Hepatic stellate cell (primary cell): ENCODE measurements around the gene GRAP2.
"Not testable (repeated sequence)": the region's sequence is repeated elsewhere in the genome, so short reads cannot be mapped to it uniquely, and the experiment has no call there.

Experiments used
- DNase-seq: peaks from one replicate; pipeline ENCODE4 v3.0.0; 2011; ENCODE audit warnings: low spot score

The GRAP2 gene

DNA sequence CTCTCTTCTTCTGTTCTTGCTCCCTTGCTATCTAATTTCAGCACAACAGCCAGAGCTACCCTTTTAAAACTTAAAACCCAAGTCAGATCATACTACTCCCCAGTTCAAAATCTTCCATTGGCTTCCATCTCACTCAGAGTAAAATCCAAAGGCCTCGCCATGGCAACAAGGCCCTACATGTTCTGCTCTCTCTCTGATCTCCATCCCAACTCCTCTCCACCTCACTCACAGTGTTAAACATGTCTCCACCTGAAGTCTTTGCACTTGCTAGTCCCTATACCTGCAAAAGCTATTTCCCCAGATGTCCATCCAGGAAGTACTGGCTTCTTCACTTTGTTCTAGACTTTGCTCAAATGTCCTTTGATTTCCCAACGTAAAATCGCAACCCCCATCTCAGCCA lies 3.0 kb upstream of the GRAP2 start:
- DNase-seq = no peak

DNA sequence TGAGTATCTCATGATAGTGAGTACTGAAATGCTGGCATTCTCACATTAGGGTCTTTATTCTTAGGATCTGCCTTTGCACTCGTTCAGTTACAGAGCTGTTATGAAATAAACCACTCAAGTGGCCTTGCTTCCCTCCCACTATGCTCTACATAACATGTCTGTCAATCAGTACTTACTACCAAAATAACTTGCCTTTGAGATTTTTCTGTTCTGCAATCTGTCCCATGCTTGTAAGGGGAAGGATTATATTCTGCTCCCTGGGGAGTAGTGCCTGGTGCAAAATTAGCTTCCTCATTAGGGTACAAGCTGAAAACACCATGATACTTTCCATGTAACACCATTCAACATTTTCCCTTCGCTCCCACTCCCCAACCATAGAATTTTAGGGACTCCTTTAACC lies 1.9 kb upstream of the GRAP2 start:
- DNase-seq = no peak

DNA sequence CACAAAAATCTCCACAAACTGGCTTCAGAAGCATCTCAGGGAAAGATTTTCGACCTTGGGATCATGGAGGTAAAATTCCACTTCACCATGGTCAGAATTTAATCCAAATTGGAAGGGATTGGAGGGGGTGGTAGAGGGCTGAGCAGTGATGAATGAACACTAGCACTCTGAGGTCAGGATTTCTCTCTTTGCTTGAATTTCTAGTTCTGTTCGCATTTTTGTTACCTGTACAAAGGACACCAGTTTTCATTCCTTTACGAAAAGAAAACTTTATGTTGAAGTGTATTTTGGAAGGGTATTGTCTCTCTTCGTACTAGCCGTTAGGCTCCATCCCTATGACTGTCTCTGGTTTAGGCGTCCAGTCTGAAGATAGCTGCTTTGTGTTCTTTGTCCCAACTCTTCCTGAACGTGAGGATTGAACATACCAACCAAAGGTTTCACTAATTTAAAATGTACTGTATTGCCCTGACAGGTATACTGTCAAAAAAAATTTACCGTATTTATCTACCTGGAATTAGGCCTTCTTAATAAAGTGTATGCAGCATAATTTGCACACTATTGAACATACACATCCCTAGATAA lies 772 bp downstream of the GRAP2 start:
- no peak for DNase-seq

DNA sequence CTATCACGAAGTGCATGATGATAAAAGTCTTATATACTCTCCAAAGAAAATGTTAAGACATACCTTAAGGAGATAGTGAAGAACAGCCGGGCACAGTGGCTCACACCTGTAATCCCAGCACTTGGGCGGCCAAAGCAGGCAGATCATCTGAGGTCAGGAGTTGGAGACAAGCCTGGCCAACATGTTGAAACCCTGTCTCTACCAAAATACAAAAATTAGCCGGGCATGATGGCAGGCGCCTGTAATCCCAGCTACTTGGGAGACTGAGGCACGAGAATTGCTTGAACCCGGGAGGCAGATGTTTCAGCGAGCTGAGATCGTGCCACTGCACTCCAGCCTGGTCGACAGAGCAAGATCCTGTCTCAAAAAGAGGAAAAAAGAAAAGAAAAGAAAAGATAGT lies 3.1 kb downstream of the GRAP2 start:
- not testable (repeated sequence) for DNase-seq

DNA sequence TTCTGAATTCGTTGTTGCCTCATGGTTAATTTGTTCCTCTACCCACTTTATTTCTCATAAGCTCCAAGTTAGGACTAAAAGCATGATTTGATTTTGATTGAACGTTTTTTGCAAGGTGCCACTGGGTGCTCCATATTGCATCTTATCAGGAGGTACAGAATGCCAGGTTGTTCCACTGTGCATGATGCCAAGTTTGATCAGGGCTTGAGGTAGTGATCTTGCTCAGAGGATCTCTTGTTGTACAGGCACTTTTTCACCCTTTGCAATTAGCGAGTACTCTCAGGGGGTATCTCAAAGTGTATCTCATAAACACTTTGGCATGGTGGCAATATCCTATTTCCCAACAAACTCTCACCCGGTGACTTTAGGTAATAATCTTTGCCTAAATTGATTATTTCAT lies 4.0 kb downstream of the GRAP2 start:
- no peak for DNase-seq

DNA sequence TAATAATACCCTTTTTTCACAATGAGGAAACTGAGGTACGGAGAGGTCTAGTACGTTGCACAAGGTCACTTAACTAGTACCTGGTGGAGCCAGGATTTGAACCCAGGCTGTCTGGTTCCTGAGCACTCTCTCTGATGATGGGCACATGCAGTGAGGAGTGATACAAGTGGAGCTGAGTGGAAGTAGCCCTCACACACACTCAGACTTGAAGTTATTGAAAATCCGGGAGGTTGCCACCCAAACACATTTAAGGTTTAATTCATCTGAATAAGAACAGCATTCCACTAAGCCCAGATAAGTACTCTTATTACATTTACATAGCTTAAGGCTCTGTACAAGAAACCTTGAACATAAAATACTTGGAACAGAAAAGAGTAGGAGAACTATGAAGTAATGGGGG lies 4.8 kb downstream of the GRAP2 start:
- no peak for DNase-seq

DNA sequence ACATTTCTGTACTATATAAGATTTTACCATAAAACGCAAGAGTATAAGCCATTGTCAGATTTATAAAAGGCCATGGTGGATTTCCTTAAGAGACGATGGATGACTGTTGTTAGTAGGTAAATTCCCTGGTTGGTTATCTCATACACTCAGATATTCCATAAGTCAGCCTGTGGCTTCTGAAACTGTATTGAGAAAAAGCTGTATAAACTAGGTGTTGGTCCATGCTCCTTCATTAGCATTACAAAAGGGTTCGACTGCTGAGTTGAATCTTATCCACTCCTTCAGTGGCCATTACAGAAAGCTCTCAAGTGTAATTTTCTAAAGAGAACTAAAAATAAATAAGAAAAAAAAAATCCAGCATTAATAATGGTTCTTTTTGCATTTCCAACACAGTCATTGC lies 5.3 kb downstream of the GRAP2 start:
- DNase-seq = no peak

DNA sequence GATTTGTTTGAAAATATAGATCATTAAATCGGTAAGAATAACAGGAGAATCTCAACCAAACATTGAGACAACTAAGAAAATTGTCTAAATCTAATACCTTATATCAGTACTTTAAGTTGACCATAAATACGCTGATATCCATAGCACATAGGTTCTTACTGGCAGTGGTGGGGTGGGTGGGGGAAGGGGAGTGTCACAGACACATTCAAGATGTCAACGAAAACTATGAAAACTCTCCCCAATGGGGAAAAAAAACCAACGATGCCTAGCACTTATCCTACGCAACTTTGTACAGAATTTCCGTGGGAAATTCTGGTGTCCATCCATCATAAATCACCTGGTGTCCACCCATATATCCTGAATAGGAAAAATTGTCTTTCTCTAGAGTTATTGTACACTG lies 6.2 kb downstream of the GRAP2 start:
- DNase-seq = no peak

DNA sequence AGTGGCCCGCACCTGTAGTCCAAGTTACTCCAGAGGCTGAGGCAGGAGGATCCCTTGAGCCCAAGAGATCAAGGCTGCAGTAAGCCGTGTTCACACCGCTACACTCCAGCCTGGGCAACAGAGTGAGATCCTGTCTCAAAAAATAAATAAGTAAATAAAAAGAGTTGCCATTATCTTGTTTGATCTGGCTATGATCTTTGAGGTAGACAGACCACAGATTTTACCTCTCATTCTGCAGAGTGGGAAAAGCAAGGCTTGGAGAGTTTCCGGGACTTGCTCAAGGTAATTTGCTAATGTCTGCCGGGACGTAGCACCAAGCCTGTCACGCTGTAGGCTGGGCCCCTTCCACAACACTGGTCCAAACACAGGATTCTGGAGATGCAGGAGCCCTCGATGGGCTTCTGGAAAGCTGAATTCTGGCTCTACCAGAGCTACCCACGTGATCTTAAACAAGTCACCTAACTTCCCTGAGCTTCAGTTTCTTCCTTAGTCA lies 6.8 kb downstream of the GRAP2 start:
- no peak for DNase-seq

DNA sequence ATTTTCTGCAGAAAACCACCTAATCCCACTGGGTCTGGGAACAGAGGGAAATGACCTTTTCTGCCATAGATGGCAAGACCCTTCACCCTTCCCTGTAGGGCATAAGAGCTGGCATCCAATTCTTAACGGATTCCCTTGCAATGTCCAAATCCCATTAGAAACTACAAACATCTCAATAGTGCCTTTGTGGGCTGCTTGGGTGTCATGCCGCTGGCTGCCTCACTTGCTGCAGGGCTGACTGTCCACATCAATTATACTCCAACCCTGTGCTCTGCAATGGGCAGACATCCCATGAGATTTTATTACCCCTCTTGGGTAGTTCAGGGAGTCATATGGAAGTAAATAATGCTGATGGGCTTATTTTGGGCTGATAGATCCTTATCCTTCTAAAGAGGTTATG lies 7.3 kb downstream of the GRAP2 start:
- no peak for DNase-seq

DNA sequence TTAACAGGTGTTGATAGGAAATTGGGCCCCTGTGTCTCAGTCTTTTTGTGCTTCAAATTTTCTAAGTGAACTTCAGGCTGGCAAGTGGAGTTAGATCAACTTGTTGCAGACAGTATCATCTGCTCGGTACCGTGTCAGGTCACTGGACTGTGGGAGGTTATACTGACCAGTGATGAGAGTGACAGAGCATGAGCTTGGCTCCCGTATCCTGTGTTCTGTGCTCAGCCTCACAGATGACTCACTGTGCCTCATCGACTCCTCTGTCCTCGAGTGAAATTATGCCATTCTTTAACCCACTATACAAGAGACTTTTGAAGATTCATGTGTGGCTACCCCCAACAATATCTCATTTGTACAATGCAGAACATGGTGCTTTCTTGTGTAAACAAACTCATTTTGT lies 7.9 kb downstream of the GRAP2 start:
- no peak for DNase-seq

DNA sequence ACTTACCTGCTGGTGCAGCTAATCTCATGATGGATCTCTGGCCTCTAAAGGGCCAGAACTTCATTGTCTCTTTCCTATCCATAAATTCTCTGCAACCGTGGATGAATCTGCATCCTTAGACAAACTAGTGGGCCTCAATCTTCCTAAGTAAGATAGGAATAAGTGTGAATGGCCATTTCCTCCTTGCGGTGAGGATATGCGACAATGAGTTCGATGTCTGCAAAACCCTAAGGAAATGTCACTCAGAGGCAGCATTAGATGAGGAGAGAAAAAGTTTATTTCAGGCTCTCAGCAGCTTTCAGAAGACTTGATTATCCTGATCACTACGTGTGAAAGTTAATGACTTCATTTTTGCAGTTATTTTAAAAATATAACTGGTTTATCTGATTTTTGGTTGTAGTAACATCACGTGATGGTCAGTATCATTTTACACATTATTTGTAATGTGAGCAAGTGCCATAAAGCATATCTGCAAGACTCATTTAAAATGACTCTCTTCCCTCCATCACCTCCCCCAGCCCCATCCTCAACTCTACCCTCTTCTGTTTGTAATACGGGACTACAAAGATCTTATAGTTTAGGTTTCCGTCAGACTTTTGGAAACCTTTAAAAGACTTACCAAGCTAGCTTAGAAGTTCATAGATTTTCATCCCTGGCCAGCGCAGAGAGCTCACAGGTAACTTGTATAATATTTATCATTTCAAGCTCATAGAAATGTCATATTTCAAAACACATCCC lies 10.2 kb downstream of the GRAP2 start:
- DNase-seq = no peak

DNA sequence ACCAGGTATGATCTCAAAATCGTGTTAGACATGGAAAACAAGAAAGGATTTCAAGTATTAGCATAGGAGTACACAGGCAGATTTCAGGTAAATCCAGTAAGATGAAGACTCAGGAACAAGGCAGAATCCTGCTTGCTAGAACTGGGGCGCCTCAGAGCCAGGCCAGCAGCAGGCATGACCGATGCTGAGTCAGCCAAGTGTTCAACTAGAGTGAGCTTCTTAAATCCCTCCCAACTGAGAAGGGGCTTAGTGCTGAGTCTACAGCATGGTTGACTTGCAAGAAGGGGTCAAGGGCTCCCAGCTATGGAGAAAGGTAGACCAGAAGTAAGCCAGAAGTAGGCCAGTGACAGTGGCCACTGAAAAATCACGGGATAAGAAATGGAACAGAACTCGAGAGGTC lies 12.4 kb downstream of the GRAP2 start:
- no peak for DNase-seq

DNA sequence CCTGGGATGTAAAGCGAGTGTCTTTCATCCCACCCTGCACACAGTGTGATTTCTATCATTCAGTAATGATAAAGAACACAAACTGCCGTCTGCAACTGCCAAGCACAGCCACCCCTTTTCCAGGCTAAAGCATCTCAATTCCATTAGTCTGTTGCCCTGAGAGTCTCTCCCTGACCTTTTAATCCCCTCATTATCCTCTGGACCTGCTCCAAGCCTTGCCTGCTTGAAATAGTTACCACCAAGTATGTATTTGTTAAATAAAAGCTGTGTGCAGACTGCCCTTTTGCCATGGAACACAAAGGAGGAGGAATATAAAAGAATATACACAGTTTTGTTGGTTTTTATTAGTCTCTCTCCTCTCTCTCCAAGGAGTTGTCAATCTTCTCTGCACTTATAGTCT lies 13.0 kb downstream of the GRAP2 start:
- DNase-seq = no peak

DNA sequence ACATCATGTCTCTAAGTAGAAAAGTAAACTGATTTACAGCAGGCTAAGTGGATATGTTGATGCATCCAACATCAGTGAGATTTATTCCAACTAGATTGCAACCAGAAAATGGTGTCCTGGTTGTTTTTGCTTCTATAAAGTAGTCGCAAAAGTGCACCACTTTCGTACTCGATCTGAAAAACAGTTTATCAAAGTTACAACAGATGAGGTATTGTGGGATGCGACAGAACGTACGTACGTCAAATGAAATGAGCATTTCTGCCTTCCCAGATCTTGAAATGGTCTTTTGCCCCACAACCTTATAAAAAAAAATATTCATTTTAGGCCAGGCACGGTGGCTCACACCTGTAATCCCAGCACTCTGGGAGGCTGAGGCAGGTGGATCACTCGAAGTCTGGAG lies 13.7 kb downstream of the GRAP2 start:
- no peak for DNase-seq

DNA sequence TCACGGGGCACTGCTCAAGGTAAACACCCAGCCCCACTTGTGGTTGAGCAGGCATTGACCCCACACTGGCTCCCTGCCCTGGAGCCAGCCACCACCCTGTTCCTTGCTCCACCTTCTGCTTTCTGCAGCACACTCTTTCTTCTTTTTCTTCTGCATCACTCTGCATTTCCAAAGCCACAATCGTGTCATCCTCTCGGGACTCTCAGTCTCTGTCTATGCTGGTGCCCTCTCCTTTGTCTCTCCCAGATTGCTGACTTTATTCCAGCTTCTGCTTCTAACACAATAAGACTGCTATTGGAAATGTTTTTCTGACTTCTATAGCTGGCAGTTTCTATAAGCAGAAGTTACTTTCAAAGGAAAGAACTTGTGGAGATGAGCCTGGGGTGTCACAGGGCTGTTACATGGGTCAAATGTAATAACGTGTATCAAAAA lies 14.4 kb downstream of the GRAP2 start:
- no peak for DNase-seq

DNA sequence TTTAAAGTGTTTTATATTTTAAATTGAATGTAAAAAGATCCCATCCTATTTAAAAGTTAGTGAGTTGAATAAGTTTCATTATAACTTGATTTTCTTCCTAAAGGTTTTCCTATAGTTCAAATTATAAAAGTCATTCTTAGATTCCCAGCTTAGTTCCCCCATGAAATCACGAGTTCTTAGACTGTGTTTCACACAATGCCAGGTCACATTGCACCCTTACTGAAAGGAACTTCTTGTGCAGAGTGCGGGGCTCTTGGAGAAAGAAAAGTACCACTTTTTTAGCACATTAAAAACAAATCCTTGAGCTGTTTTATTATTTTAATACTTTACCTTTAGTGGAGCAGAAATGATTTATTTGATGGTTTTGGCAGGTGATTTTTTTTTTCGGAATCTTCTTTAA lies 15.6 kb downstream of the GRAP2 start:
- DNase-seq = no peak

DNA sequence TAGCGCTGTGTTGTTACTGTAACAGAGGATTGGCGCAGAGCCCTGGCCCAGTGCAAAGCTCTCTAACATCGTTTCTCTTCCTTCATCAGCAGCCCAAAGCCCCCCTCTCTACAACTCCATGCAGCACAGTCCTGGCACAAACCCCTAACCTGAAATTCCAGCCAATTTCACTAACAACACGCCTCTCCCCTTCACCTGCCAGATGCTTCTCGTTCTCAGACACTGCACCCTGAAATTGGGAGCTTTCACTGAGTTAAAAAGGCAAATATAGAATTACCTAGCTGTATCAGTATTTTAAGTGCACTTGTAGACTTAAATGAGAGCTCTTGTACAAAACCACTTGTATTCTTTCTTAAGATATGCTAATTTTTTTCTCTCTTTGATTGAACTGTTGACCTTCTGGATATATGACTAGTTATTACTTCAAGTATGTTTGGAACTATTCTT lies 16.3 kb downstream of the GRAP2 start:
- DNase-seq = no peak

DNA sequence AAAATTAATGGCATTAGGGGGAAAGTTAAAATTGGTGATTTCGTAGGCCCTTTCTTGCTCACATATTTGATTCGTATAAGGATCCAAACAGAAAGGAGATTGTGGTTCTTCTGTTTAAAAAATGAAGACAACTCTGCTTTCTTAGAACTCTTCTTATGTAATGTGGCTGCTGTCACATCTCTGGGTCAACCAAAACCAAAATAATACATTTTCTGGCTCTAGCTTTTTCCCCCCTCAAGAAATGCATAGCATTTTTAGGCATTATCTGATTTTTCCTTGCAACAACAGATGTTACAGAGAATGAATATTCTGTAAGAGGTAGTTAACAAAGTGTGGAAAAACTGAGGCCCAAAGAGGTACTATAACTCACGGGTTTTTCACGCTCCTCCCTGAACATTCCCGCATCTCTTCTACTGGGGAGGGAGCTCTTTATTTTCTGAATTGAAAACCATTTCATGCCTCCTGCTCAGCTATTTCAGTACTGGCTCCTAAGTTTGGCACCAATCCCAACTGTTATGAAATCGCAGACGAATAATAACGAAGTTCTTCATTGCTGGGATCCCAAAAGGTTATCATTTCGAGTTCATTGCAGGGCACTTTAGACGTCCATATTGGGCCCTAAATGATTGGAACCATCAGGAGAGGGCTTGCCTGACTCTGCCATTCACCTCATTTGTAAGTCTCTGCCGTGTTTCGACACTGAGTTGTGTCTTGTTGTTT lies 17.1 kb downstream of the GRAP2 start:
- DNase-seq = no peak

DNA sequence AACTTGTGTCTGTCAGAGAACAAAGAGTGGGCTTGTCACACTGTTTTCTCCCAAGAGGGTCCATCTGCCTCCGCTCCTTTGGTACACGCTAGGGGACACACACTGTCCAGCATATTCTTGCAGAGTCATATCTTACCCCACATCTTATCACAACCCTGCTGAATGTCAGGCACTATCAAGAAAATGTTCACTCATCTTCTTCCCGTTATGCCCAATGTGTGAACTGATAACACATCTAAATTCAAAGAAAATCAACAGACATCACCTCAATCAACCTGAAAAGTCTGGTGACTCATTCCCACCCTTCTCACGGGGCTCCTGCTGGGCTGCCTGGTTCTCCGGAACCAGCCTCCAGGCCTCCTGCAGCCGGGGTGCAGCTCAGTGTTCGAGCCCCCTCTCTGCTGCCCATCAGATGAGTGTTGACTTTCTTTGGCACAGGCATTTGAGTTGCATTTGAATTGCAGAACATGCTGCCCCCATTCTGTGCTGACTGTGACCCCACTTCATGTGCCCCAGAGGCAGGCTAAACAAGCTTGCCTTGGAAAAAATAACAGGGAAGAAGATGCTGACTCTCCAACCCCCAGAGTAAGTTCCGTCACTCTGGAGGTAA lies 19.4 kb downstream of the GRAP2 start:
- DNase-seq = no peak

DNA sequence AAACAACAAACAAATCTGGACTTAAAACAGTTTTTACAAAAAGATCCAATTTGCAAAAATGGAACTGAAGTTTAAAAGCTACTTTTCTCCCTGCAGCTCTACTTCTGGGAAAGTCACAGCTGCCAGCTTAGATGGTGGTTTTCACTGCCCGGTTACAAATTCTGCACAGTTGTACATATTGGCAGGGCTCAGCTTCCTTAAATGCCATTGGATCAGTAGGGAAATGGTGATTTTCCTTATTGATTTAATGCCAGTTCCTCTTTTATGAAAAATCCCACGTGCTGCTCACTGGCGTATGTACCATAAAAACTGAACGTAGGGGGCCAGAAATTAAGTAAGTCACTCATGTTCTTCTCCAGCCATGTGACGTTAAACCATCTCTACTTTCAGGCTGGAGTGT lies 22.8 kb downstream of the GRAP2 start:
- no peak for DNase-seq

DNA sequence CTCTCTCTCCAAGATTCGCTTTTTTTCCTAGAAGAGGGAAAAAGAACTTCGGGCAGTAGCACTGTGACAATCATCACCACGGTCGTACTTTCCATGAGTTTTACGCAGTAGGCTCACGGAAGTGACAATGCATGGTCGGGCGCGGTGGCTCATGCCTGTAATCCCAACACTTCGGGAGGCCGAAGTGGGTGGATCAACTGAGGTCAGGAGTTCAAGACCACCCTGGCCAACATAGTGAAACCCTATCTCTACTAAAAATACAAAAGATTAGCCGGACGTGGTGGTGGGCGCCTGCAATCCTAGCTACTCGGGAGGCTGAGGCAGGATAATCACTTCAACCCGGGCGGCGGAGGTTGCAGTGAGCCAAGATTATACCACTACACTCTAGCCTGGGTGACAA lies 23.4 kb downstream of the GRAP2 start:
- DNase-seq = no peak

DNA sequence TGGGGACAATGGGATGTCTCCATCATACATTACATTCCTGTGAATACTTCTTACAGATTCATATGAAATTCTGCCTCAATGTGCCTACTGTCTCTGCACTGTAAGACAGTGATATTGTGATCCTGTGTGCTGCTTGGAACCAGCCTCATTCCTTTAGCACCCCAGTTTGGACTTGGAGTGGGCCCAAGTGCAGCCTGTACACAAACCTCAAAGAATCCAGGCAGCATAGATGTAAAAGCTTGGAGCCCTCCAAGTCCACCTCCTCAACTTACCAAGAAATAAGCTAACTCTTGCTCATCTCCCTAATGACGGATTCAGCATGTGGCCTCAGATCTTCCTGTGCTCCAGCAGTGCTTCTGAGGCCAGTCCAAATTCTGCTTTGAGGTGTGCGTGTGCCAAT lies 24.4 kb downstream of the GRAP2 start:
- no peak for DNase-seq
